SK-N-SH (cell line): ENCODE results near the gene MRPL27. TPM values are rescaled to one million over a fixed set of nuclear protein-coding genes. Genes with fewer than 3 reads are reported as not detected.
A peak's percentile ranks its signal among the peaks of the same experiment; 100 is the strongest.

Source experiments
- CTCF ChIA-PET: fragments of 300-600, 350-600 bp; formaldehyde crosslinking; extraction: SDS; loops from one replicate; lab custom pipeline; 2021; lab: Yijun Ruan, JAX
- POLR2A ChIA-PET: fragments of 350-600 bp; sonication (Branson Sonifier 250); formaldehyde crosslinking; extraction: SDS; loops from one replicate; lab custom pipeline; 2020; ENCODE audit warnings: antibody characterized with exemption, inconsistent platforms; lab: Yijun Ruan, JAX
- DNase-seq: peaks from one replicate; pipeline ENCODE4 v3.0.0; 2012
- H2AFZ ChIP-seq: fragments of 200-600 bp; sonication (generic); 2 replicates; pipeline ENCODE4 v1.8.1; 2016; ENCODE audit warnings: antibody characterized with exemption, mild to moderate bottlenecking, low read depth
- H3F3A ChIP-seq: fragments of 200-600 bp; sonication (generic); replicated peaks from 2 replicates; pipeline ENCODE3; 2016; ENCODE audit warnings: antibody characterized with exemption, mild to moderate bottlenecking; ENCODE audit not compliant: insufficient read depth
- H3K27ac ChIP-seq, 2 experiments: fragments of 200-500 bp in 1 of 2; fragments of 200-600 bp in 1 of 2; sonication (Bioruptor generic) in 1 of 2; sonication (generic), shearing (Covaris generic) in 1 of 2; 2 replicates each; pipeline versions ENCODE4 v1.5.1 to v1.6.1; 2014 to 2016; ENCODE audit warnings: low read depth in 2 of 2, inconsistent platforms in 1 of 2, low read length in 1 of 2, mild to moderate bottlenecking in 1 of 2, mixed read lengths in 1 of 2
- H3K27me3 ChIP-seq: fragments of 200-600 bp; sonication (generic), shearing (Covaris generic); 2 replicates; pipeline ENCODE4 v1.6.1; 2016; ENCODE audit warnings: mixed run types; ENCODE audit not compliant: insufficient read depth
- H3K36me3 ChIP-seq, 2 experiments: fragments of 200-500 bp in 1 of 2; fragments of 200-600 bp in 1 of 2; sonication (Bioruptor generic) in 1 of 2; sonication (generic) in 1 of 2; replicated peaks in 1 of 2; 2 replicates each; pipeline versions ENCODE3 to v1.5.1; 2014 to 2016; ENCODE audit warnings: low read length in 1 of 2, mild to moderate bottlenecking in 1 of 2; ENCODE audit not compliant: insufficient read depth in 2 of 2, control insufficient read depth in 1 of 2
- H3K4me1 ChIP-seq, 2 experiments: fragments of 200-500 bp in 1 of 2; fragments of 200-600 bp in 1 of 2; sonication (Bioruptor generic) in 1 of 2; sonication (generic), shearing (Covaris generic) in 1 of 2; 2 replicates each; pipeline versions ENCODE4 v1.5.1 to v1.6.1; 2014 to 2016; ENCODE audit warnings: low read depth in 1 of 2, low read length in 1 of 2, mixed run types in 1 of 2; ENCODE audit not compliant: insufficient read depth in 2 of 2, control insufficient read depth in 1 of 2
- H3K4me2 ChIP-seq: fragments of 200-600 bp; sonication (generic), shearing (Covaris generic); 2 replicates; pipeline ENCODE4 v1.6.1; 2017; ENCODE audit warnings: mixed run types
- H3K4me3 ChIP-seq, 2 experiments: fragments of 200-500 bp in 1 of 2; fragments of 200-600 bp in 1 of 2; sonication (Bioruptor generic) in 1 of 2; sonication (generic), shearing (Covaris generic) in 1 of 2; 2 replicates each; pipeline versions ENCODE4 v1.5.1 to v1.8.1; 2014 to 2016; ENCODE audit warnings: low read depth in 2 of 2, inconsistent platforms in 1 of 2, low read length in 1 of 2, mild to moderate bottlenecking in 1 of 2, mixed read lengths in 1 of 2, moderate library complexity in 1 of 2
- H3K79me2 ChIP-seq: fragments of 200-600 bp; sonication (generic); 2 replicates; pipeline ENCODE4 v1.8.1; 2017; ENCODE audit warnings: mild to moderate bottlenecking; ENCODE audit not compliant: insufficient read depth
- H3K9ac ChIP-seq: fragments of 200-600 bp; sonication (generic); 2 replicates; pipeline ENCODE4 v1.6.1; 2017; ENCODE audit warnings: mixed run types
- H3K9me2 ChIP-seq: fragments of 200-600 bp; sonication (generic); 2 replicates; pipeline ENCODE4 v1.6.1; 2017; ENCODE audit warnings: mixed run types
- H3K9me3 ChIP-seq: fragments of 200-600 bp; sonication (generic); 2 replicates; pipeline ENCODE4 v1.6.1; 2017; ENCODE audit warnings: mixed run types, mild to moderate bottlenecking, moderate library complexity
- H4K20me1 ChIP-seq: fragments of 200-600 bp; sonication (generic); 2 replicates; pipeline ENCODE4 v1.6.1; 2017; ENCODE audit warnings: mild to moderate bottlenecking, mixed run types; ENCODE audit not compliant: insufficient read depth
- CHD2 ChIP-seq: fragments of 150-350 bp; IDR thresholded peaks from 2 replicates; pipeline ENCODE4 v1.6.1; 2018; ENCODE audit warnings: low read length; ENCODE audit not compliant: partially characterized antibody
- CTCF ChIP-seq: fragments of 200-600 bp; sonication (generic); IDR thresholded peaks from 2 replicates; pipeline ENCODE4 v1.6.1; 2017; ENCODE audit warnings: antibody characterized with exemption, mild to moderate bottlenecking, moderate library complexity
- FOSL2 ChIP-seq: IDR thresholded peaks from 2 replicates; pipeline ENCODE4 v1.4.0; 2012; ENCODE audit warnings: low read depth, mild to moderate bottlenecking, moderate library complexity, borderline replicate concordance
- GATA2 ChIP-seq: sonication (generic); formaldehyde crosslinking; IDR thresholded peaks from 2 replicates; pipeline ENCODE4 v1.5.0; 2020; ENCODE audit warnings: mild to moderate bottlenecking, missing genetic modification reagents
- JUND ChIP-seq: IDR thresholded peaks from 2 replicates; pipeline ENCODE4 v1.4.0; 2012
- RFX5 ChIP-seq: IDR thresholded peaks from 2 replicates; pipeline ENCODE4 v1.6.1; 2012; ENCODE audit warnings: mild to moderate bottlenecking, improper control_type of control experiment, low read length
- TAF1 ChIP-seq: IDR thresholded peaks from 2 replicates; pipeline ENCODE4 v1.6.1; 2012; ENCODE audit warnings: low read depth, mild to moderate bottlenecking, low read length, moderate library complexity, borderline replicate concordance
- TCF12 ChIP-seq: IDR thresholded peaks from 2 replicates; pipeline ENCODE4 v1.4.0; 2012
- WGBS: methylation state at CpG from one replicate; pipeline ENCODE4 v1.1.6; 2017; ENCODE audit warnings: low lambda C conversion rate; 5-methylcytosine and 5-hydroxymethylcytosine counted together
- polyA plus RNA-seq, 3 experiments: library from polyadenylated mRNA; depleted of rRNA; stranded (reverse); fragments of >200 nt; gene quantifications; 2 replicates each; pipeline ENCODE4 v1.2.3, GENCODE V29; 2012
- TF ChIP-seq, protein P1 (sequence below): IDR thresholded peaks from 2 replicates; pipeline ENCODE4 v1.4.0; 2012; ENCODE audit warnings: low read depth, borderline replicate concordance
- TF ChIP-seq, protein P2 (sequence below): IDR thresholded peaks from 2 replicates; pipeline ENCODE4 v1.4.0; 2012; ENCODE audit warnings: low read depth
- TF ChIP-seq, protein P3 (sequence below): IDR thresholded peaks from 2 replicates; pipeline ENCODE4 v1.4.0; 2012; ENCODE audit warnings: low read depth, borderline replicate concordance
- TF ChIP-seq, protein P4 (sequence below): IDR thresholded peaks from 2 replicates; pipeline ENCODE4; 2012
- TF ChIP-seq, protein P5 (sequence below): fragments of 150-350 bp; IDR thresholded peaks from 2 replicates; pipeline ENCODE4 v1.6.1; 2017; ENCODE audit warnings: antibody characterized with exemption, low read length, low read depth, borderline replicate concordance

The MRPL27 gene
- polyA plus RNA-seq, 1 of the 3 experiments (the other 2 are of a cell fraction) = 266 TPM

- TF ChIP-seq, protein P1, sequence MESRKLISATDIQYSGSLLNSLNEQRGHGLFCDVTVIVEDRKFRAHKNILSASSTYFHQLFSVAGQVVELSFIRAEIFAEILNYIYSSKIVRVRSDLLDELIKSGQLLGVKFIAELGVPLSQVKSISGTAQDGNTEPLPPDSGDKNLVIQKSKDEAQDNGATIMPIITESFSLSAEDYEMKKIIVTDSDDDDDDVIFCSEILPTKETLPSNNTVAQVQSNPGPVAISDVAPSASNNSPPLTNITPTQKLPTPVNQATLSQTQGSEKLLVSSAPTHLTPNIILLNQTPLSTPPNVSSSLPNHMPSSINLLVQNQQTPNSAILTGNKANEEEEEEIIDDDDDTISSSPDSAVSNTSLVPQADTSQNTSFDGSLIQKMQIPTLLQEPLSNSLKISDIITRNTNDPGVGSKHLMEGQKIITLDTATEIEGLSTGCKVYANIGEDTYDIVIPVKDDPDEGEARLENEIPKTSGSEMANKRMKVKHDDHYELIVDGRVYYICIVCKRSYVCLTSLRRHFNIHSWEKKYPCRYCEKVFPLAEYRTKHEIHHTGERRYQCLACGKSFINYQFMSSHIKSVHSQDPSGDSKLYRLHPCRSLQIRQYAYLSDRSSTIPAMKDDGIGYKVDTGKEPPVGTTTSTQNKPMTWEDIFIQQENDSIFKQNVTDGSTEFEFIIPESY = no peak
- no peak for TF ChIP-seq TCF12
- no peak for TF ChIP-seq CHD2
- no peak for TF ChIP-seq RFX5
- TF ChIP-seq JUND = no peak
- TF ChIP-seq, all 33 proteins: peak for 0
These were observed 7.8 kb downstream of the MRPL27 start (continued) for GRCh38 chr17:50365165-50365564.

GRCh38 chr17:50364715-50365114 lies 8.3 kb downstream of the MRPL27 start:
- POLR2A ChIA-PET = interaction anchor here (1.0 kb wide), 1 partner anchor 12 kb away, joined by 4 read pairs; no protein-coding TSS in a partner anchor
- TF ChIP-seq TAF1 (no peak), FOSL2 (peak; percentile 20; the same call in 1 of the 2 replicates), GATA2 (CRISPR knock-in tag) (no peak), CTCF (peak; percentile 39)
- TF ChIP-seq, protein P2, sequence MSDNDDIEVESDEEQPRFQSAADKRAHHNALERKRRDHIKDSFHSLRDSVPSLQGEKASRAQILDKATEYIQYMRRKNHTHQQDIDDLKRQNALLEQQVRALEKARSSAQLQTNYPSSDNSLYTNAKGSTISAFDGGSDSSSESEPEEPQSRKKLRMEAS = peak; percentile 72
- TF ChIP-seq, protein P3, sequence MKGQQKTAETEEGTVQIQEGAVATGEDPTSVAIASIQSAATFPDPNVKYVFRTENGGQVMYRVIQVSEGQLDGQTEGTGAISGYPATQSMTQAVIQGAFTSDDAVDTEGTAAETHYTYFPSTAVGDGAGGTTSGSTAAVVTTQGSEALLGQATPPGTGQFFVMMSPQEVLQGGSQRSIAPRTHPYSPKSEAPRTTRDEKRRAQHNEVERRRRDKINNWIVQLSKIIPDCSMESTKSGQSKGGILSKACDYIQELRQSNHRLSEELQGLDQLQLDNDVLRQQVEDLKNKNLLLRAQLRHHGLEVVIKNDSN = no peak
- TF ChIP-seq, protein P4, sequence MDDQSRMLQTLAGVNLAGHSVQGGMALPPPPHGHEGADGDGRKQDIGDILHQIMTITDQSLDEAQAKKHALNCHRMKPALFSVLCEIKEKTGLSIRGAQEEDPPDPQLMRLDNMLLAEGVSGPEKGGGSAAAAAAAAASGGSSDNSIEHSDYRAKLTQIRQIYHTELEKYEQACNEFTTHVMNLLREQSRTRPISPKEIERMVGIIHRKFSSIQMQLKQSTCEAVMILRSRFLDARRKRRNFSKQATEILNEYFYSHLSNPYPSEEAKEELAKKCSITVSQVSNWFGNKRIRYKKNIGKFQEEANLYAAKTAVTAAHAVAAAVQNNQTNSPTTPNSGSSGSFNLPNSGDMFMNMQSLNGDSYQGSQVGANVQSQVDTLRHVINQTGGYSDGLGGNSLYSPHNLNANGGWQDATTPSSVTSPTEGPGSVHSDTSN = no peak
- TF ChIP-seq, protein P5, sequence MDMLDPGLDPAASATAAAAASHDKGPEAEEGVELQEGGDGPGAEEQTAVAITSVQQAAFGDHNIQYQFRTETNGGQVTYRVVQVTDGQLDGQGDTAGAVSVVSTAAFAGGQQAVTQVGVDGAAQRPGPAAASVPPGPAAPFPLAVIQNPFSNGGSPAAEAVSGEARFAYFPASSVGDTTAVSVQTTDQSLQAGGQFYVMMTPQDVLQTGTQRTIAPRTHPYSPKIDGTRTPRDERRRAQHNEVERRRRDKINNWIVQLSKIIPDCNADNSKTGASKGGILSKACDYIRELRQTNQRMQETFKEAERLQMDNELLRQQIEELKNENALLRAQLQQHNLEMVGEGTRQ = no peak
- WGBS = 86% methylated on average over 9 of the region's 9 CpGs
- no peak overlapping the region for H3K9ac ChIP-seq
- H3K79me2 ChIP-seq = no peaks in the 10 kb centered on the region
- no peak overlapping the region for H2AFZ ChIP-seq
- peaks cover 25 to 60% of the 10 kb centered on the region in 2 experiments for H3K36me3 ChIP-seq
- peak overlapping the region in 1 of 2 experiments; percentile 9; a peak in 1 of 4 replicates for H3K27ac ChIP-seq
- H3K4me1 ChIP-seq = peaks cover 9 to 25% of the 10 kb centered on the region in 2 experiments; a peak in 2 of 4 replicates
- no peak overlapping the region for H3K4me2 ChIP-seq
- H3K9me3 ChIP-seq = no peaks in the 10 kb centered on the region
- no peak for DNase-seq
- no peaks in the 10 kb centered on the region for H3K27me3 ChIP-seq
- CTCF ChIA-PET = interaction anchor here (1.3 to 3.4 kb wide), 4 partner anchors 12 to 115 kb away, joined by 3 to 22 read pairs (median 5); partner anchors contain the start of gene LRRC59
- no peaks in the 10 kb centered on the region for H3K9me2 ChIP-seq
- no peak overlapping the region for H3K4me3 ChIP-seq
- peaks cover 21% of the 10 kb centered on the region for H3F3A ChIP-seq
- H4K20me1 ChIP-seq = no peaks in the 10 kb centered on the region
